WERI-Rb-1 (cell line): ENCODE data around the gene COA5.

Source experiments
- DNase-seq: peaks from one replicate; pipeline ENCODE4 v3.0.0-alpha.2; 2020
- H3K27ac ChIP-seq: fragments of 250-450 bp; sonication (Bioruptor Pico); 2 replicates; pipeline ENCODE4 v1.5.1; 2020; ENCODE audit warnings: mild to moderate bottlenecking, moderate library complexity
- H3K27me3 ChIP-seq: fragments of 250-450 bp; sonication (Bioruptor Pico); 2 replicates; pipeline ENCODE4 v1.5.1; 2021; ENCODE audit warnings: mild to moderate bottlenecking, low read depth, moderate library complexity; ENCODE audit not compliant: insufficient read depth, severe bottlenecking
- H3K36me3 ChIP-seq: fragments of 250-450 bp; sonication (Bioruptor Pico); 2 replicates; pipeline ENCODE4 v1.5.1; 2020; ENCODE audit warnings: mild to moderate bottlenecking, moderate library complexity
- H3K4me3 ChIP-seq: 2 replicates; pipeline ENCODE4 v1.5.1; 2011; ENCODE audit warnings: low read depth, mild to moderate bottlenecking, control low read depth, low read length
- H3K9me3 ChIP-seq: fragments of 250-450 bp; sonication (Bioruptor Pico); 2 replicates; pipeline ENCODE4 v1.5.1; 2021; ENCODE audit warnings: mild to moderate bottlenecking, moderate library complexity; ENCODE audit not compliant: severe bottlenecking
- TF ChIP-seq, protein P1 (sequence below): IDR thresholded peaks from 2 replicates; pipeline ENCODE4 v1.5.1; 2011; ENCODE audit warnings: low read depth, mild to moderate bottlenecking, control low read depth, inconsistent platforms, low read length

Gene COA5

DNA sequence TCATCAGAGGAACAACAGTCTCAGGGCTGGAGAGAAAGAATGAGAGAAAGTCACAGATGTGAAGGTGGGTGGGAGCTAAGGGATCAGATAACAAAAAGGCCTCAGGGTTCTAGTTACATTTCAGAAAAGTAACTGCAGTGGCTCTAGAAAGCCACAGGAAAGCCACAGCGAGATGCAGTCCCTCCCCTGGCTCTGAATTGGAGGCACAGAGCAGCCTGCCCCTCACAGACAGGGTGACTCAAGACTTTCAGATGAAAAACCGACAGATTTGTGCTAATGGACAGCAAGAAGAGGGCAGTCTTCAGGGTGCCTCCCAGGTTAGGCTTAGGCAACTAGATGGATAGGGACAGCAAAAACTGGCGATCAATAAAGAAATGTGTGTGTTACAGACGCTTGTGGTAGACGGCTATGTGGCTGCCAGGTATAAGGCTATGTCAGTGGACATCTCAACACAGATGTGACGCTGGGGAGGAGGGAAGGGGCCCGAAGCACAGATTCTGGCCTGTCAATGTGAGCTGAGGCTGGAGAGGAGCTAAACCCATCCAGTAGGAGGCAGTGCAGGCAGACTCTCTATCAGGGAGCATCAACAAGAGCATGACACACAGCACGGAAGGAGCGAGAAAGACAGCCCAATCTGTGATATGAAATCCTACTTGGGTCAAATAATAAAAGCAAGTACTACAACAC is 26.2 kb upstream of the COA5 start:
- Histone ChIP-seq H3K36me3 (no peaks in the 10 kb centered on the region), H3K27me3 (no peaks in the 10 kb centered on the region), H3K4me3 (no peak overlapping the region), H3K9me3 (no peaks in the 10 kb centered on the region), H3K27ac (no peak overlapping the region)
- TF ChIP-seq, protein P1, sequence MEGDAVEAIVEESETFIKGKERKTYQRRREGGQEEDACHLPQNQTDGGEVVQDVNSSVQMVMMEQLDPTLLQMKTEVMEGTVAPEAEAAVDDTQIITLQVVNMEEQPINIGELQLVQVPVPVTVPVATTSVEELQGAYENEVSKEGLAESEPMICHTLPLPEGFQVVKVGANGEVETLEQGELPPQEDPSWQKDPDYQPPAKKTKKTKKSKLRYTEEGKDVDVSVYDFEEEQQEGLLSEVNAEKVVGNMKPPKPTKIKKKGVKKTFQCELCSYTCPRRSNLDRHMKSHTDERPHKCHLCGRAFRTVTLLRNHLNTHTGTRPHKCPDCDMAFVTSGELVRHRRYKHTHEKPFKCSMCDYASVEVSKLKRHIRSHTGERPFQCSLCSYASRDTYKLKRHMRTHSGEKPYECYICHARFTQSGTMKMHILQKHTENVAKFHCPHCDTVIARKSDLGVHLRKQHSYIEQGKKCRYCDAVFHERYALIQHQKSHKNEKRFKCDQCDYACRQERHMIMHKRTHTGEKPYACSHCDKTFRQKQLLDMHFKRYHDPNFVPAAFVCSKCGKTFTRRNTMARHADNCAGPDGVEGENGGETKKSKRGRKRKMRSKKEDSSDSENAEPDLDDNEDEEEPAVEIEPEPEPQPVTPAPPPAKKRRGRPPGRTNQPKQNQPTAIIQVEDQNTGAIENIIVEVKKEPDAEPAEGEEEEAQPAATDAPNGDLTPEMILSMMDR: peak; percentile 68
- DNase-seq: peak; percentile 28

DNA sequence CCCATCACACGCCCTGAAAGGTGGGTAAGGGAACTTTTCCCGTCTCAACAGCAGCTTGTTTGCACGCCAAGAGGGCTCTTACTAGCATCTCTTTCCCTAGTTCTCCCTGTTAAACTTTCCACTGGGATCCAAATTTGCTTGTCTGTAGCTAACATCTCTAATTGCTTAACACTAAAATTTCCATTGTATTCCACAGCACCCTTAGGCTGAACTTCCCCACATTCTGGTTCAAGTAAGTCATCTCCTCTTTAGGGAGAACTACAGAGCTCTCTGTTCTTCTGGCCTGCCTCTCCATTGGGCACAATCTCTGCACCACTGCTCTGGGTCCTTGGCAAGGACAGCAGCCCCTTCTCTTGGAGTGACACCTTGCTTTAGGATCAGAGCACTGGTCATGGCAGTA is 24.0 kb upstream of the COA5 start:
- H3K9me3 ChIP-seq: no peaks in the 10 kb centered on the region
- H3K27me3 ChIP-seq: no peaks in the 10 kb centered on the region
- TF ChIP-seq, protein P1: no peak
- H3K36me3 ChIP-seq: no peaks in the 10 kb centered on the region
- DNase-seq: no peak
- no peak overlapping the region for H3K27ac ChIP-seq
- H3K4me3 ChIP-seq: no peak overlapping the region

DNA sequence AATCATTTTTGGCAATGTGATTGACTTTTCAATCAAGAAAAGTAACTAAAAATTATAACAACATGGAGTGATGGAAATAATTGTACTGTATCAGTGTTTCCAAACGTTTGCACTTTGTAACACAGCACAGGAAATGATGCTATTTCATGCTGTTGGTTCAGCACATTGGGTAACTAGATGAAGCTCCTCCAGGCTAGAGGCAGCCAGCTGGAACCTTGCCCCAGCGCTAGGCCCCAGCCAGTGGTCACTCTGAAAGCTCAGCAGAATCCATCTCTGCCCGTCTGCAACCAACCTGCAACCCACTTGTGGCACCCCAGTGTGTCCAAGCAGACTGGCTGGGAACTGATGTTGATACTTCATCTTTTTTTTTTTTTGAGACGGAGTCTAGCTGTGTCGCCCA is 15.3 kb upstream of the COA5 start:
- no peak overlapping the region for H3K27ac ChIP-seq
- DNase-seq: no peak
- TF ChIP-seq, protein P1: no peak
- no peaks in the 10 kb centered on the region; the same call in 1 of the 2 replicates for H3K36me3 ChIP-seq
- H3K27me3 ChIP-seq: no peaks in the 10 kb centered on the region
- no peak overlapping the region for H3K4me3 ChIP-seq
- H3K9me3 ChIP-seq: no peaks in the 10 kb centered on the region

DNA sequence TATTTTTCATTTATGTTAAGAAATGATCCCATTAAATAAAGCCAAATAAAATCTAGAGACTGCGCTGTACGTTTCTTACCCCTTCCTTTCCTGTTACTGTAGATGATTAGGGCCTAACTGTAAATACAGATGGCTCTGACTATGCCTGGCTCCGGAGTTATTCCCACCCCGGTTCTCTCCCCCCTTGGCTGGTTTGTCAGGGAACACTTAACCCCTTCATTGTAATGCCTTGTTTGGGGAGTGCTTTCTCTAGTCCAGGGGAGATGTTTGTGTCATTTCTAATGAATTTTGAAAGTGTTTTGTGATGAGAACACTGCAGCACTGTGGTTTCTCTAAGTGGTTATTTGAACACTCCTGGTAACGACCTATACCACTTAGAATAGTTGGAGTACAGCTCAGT is 8.8 kb upstream of the COA5 start:
- no peak overlapping the region for H3K4me3 ChIP-seq
- no peak for DNase-seq
- no peaks in the 10 kb centered on the region for H3K9me3 ChIP-seq
- TF ChIP-seq, protein P1: no peak
- H3K27me3 ChIP-seq: no peaks in the 10 kb centered on the region
- no peak overlapping the region for H3K27ac ChIP-seq
- H3K36me3 ChIP-seq: peaks cover 47% of the 10 kb centered on the region

DNA sequence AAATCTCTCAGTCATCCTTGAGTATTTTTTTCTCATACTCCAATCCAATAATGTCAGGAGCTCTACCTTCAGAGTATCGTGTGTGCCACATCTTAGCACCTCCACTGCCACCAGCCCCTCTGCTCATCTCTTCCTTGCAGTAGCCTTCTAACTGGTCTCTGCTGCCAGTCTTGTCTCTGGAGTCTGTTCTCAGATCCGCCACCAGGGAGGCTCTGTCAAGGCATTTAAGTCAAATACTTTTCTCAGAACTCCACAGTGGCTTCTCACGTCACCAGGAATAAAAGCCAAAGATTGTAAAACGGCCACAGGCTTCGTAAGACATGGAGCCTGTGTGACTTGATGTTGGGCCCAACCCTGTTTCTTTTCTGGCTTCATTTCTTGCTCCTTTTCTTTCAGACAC is 7.2 kb upstream of the COA5 start:
- Histone ChIP-seq H3K27ac (no peak overlapping the region), H3K9me3 (no peaks in the 10 kb centered on the region), H3K27me3 (no peaks in the 10 kb centered on the region), H3K36me3 (peaks cover 60% of the 10 kb centered on the region), H3K4me3 (no peak overlapping the region)
- no peak for DNase-seq
- TF ChIP-seq, protein P1: no peak; the same call in 1 of the 2 replicates
